GM18511 (cell line): ENCODE results near the gene FNDC8.
A peak's percentile ranks its signal among the peaks of the same experiment; 100 is the strongest.
"Not testable (repeated sequence)": the region's sequence is repeated elsewhere in the genome, so short reads cannot be mapped to it uniquely, and the experiment has no call there.

Source experiments
- ATAC-seq: cut with Tn5 transposase; IDR thresholded peaks from one replicate; pipeline ENCODE4 v1.9.1; 2021; ENCODE audit warnings: mild to moderate bottlenecking, moderate library complexity; ENCODE audit not compliant: unreplicated experiment

The FNDC8 gene

GRCh38 chr17:35141681-35142466 lies 20.5 kb downstream of the FNDC8 start, which contains the start of gene NLE1:
TSS of gene NLE1 (minus strand) at chr17:35142303. CDS start at chr17:35142275, 28 bp downstream.
- ATAC-seq: peak; percentile 73

- ATAC-seq: no peak
These were observed 21.0 kb downstream of the FNDC8 start for GRCh38 chr17:35142467-35142796.

GRCh38 chr17:35144840-35145239 lies 23.4 kb downstream of the FNDC8 start:
- no peak for ATAC-seq

- no peak for ATAC-seq
These were observed 24.9 kb downstream of the FNDC8 start for GRCh38 chr17:35146214-35146833.

- ATAC-seq: no peak
These were observed 26.0 kb downstream of the FNDC8 start, which contains the start of gene UNC45B for GRCh38 chr17:35147375-35147905. TSS of gene UNC45B (plus strand) at chr17:35147817. CDS start at chr17:35148264, 447 bp downstream.

GRCh38 chr17:35148144-35148543 lies 26.7 kb downstream of the FNDC8 start:
- no peak for ATAC-seq

GRCh38 chr17:35149941-35150340 lies 28.5 kb downstream of the FNDC8 start:
- ATAC-seq: no peak

GRCh38 chr17:35151080-35151479 lies 29.7 kb downstream of the FNDC8 start:
- ATAC-seq: not testable (repeated sequence)

- ATAC-seq: no peak
These were observed 31.2 kb downstream of the FNDC8 start for GRCh38 chr17:35152421-35153140.

- ATAC-seq: no peak
These were observed 33.1 kb downstream of the FNDC8 start for GRCh38 chr17:35154196-35155165.

- ATAC-seq: no peak
These were observed 33.8 kb downstream of the FNDC8 start for GRCh38 chr17:35155246-35155645.

- ATAC-seq: no peak
These were observed 38.5 kb downstream of the FNDC8 start for GRCh38 chr17:35159940-35160339.

GRCh38 chr17:35160354-35161201 lies 39.2 kb downstream of the FNDC8 start:
- no peak for ATAC-seq

- ATAC-seq: no peak
These were observed 39.9 kb downstream of the FNDC8 start for GRCh38 chr17:35161281-35161761.

- no peak for ATAC-seq
These were observed 41.3 kb downstream of the FNDC8 start for GRCh38 chr17:35162755-35163154.

GRCh38 chr17:35163886-35164285 lies 42.5 kb downstream of the FNDC8 start:
- ATAC-seq: no peak

GRCh38 chr17:35164716-35165115 lies 43.3 kb downstream of the FNDC8 start:
- ATAC-seq: no peak

GRCh38 chr17:35166526-35166925 lies 45.1 kb downstream of the FNDC8 start:
- no peak for ATAC-seq

GRCh38 chr17:35167046-35167445 lies 45.6 kb downstream of the FNDC8 start:
- ATAC-seq: no peak
